ENCODE data around the gene PLEKHA5.
A peak's percentile ranks its signal among the peaks of the same experiment; 100 is the strongest.
"Not testable (repeated sequence)": the region's sequence is repeated elsewhere in the genome, so short reads cannot be mapped to it uniquely, and the experiment has no call there.

The PLEKHA5 gene

GRCh38 chr12:19203539-19204506 is 74.3 kb downstream of the PLEKHA5 start:
- DNase-seq (ENCODE audit: low spot score) = no peak

- DNase-seq (ENCODE audit: low spot score) = no peak
Measured at GRCh38 chr12:19205120-19205519, 75.6 kb downstream of the PLEKHA5 start.

- no peak for DNase-seq (ENCODE audit: low spot score)
Measured at GRCh38 chr12:19206493-19207077, 77.1 kb downstream of the PLEKHA5 start.

GRCh38 chr12:19208456-19208855 is 78.9 kb downstream of the PLEKHA5 start:
- no peak for DNase-seq (ENCODE audit: low spot score)

GRCh38 chr12:19209661-19210060 is 80.1 kb downstream of the PLEKHA5 start:
- no peak for DNase-seq (ENCODE audit: low spot score)

GRCh38 chr12:19211802-19212201 is 82.3 kb downstream of the PLEKHA5 start:
- DNase-seq (ENCODE audit: low spot score) = no peak

- no peak for DNase-seq (ENCODE audit: low spot score)
Measured at GRCh38 chr12:19212245-19212644, 82.7 kb downstream of the PLEKHA5 start.

GRCh38 chr12:19214020-19214419 is 84.5 kb downstream of the PLEKHA5 start:
- DNase-seq (ENCODE audit: low spot score) = no peak

- no peak for DNase-seq (ENCODE audit: low spot score)
Measured at GRCh38 chr12:19215115-19215514, 85.6 kb downstream of the PLEKHA5 start.

GRCh38 chr12:19217446-19217845 is 87.9 kb downstream of the PLEKHA5 start:
- no peak for DNase-seq (ENCODE audit: low spot score)

GRCh38 chr12:19220205-19220604 is 90.7 kb downstream of the PLEKHA5 start:
- DNase-seq (ENCODE audit: low spot score) = peak; percentile 34

GRCh38 chr12:19220852-19221466 is 91.4 kb downstream of the PLEKHA5 start:
- peak; percentile 36 for DNase-seq (ENCODE audit: low spot score)

- peak; percentile 14 for DNase-seq (ENCODE audit: low spot score)
Measured at GRCh38 chr12:19222558-19222957, 93.0 kb downstream of the PLEKHA5 start.

GRCh38 chr12:19223018-19223417 is 93.5 kb downstream of the PLEKHA5 start:
- peak; percentile 14 for DNase-seq (ENCODE audit: low spot score)

- DNase-seq (ENCODE audit: low spot score) = peak; percentile 41
Measured at GRCh38 chr12:19223695-19224094, 94.2 kb downstream of the PLEKHA5 start.

GRCh38 chr12:19224746-19225145 is 95.2 kb downstream of the PLEKHA5 start:
- no peak for DNase-seq (ENCODE audit: low spot score)

GRCh38 chr12:19227190-19227879 is 97.8 kb downstream of the PLEKHA5 start:
- DNase-seq (ENCODE audit: low spot score) = no peak

- no peak for DNase-seq (ENCODE audit: low spot score)
Measured at GRCh38 chr12:19227880-19228210, 98.3 kb downstream of the PLEKHA5 start.

GRCh38 chr12:19229021-19229420 is 99.5 kb downstream of the PLEKHA5 start:
- not testable (repeated sequence) for DNase-seq (ENCODE audit: low spot score)

- DNase-seq (ENCODE audit: low spot score) = no peak
Measured at GRCh38 chr12:19230299-19230866, 100.8 kb downstream of the PLEKHA5 start.

- DNase-seq (ENCODE audit: low spot score) = no peak
Measured at GRCh38 chr12:19230896-19231295, 101.4 kb downstream of the PLEKHA5 start.

- no peak for DNase-seq (ENCODE audit: low spot score)
Measured at GRCh38 chr12:19234171-19234704, 104.7 kb downstream of the PLEKHA5 start.
